ENCODE measurements around the gene FXN. TPM values are rescaled to one million over a fixed set of nuclear protein-coding genes. Genes with fewer than 3 reads are reported as not detected.

Gene FXN
- polyA plus RNA-seq, 3 donors, result 9.1 to 27.3 (median 15.9) TPM

- no peak for DNase-seq
- Mint-ChIP-seq H3K4me1 (peaks cover 15% of the 10 kb centered on the region), H3K27ac (no peak overlapping the region), H3K36me3 (peaks cover 3 to 5% of the 10 kb centered on the region in 2 donors), H3K4me3 (no peak overlapping the region), H3K27me3 (ENCODE audit: low read depth in 3 of 3) (peaks cover 0 to 4% (median 0%) of the 10 kb centered on the region in 3 donors), H3K9me3 (peaks cover 0 to 2% (median 0%) of the 10 kb centered on the region in 7 donors)
- Histone ChIP-seq H3K27ac (ENCODE audit: low read depth in 1 of 2, low read length in 2 of 2) (no peak overlapping the region), H3K36me3 (replicated peaks in 1 of 2; ENCODE audit: control insufficient read depth in 1 of 2, insufficient read depth in 2 of 2, low read length in 2 of 2) (peaks cover 0 to 2% of the 10 kb centered on the region in 2 donors), H2AFZ (ENCODE audit: insufficient read depth, low read depth, low read length, poor library complexity, severe bottlenecking) (no peak overlapping the region), H3K9ac (ENCODE audit: insufficient read depth, low read length, poor library complexity, severe bottlenecking) (no peak overlapping the region), H4K20me1 (ENCODE audit: insufficient read depth, low read length) (no peaks in the 10 kb centered on the region), H3K4me1 (ENCODE audit: control insufficient read depth in 1 of 2, insufficient read depth in 2 of 2, low read length in 2 of 2) (peaks cover 10 to 15% of the 10 kb centered on the region in 2 donors), H3K4me3 (replicated peaks in 1 of 3; ENCODE audit: low read depth in 2 of 3, low read length in 3 of 3) (no peak overlapping the region), H3K27me3 (ENCODE audit: control insufficient read depth in 2 of 2, insufficient read depth in 2 of 2, low read length in 2 of 2) (no peaks in the 10 kb centered on the region), H3K79me2 (ENCODE audit: insufficient read depth, low read length) (no peaks in the 10 kb centered on the region), H3K4me2 (replicated peaks; ENCODE audit: extremely low read depth, low read length, poor library complexity, severe bottlenecking) (no peak overlapping the region), H3K9me3 (replicated peaks in 1 of 2; ENCODE audit: control insufficient read depth in 1 of 2, insufficient read depth in 1 of 2, low read length in 2 of 2) (no peaks in the 10 kb centered on the region)
- intact Hi-C loops (cut with micrococcal nuclease), result loop anchor here in 1 of 2 donors (5.0 kb wide), 1 partner anchor 421 kb away; no protein-coding TSS in a partner anchor
- WGBS (ENCODE audit: insufficient coverage), result 85% methylated on average over 8 of the region's 8 CpGs
- TF ChIP-seq, protein P1, sequence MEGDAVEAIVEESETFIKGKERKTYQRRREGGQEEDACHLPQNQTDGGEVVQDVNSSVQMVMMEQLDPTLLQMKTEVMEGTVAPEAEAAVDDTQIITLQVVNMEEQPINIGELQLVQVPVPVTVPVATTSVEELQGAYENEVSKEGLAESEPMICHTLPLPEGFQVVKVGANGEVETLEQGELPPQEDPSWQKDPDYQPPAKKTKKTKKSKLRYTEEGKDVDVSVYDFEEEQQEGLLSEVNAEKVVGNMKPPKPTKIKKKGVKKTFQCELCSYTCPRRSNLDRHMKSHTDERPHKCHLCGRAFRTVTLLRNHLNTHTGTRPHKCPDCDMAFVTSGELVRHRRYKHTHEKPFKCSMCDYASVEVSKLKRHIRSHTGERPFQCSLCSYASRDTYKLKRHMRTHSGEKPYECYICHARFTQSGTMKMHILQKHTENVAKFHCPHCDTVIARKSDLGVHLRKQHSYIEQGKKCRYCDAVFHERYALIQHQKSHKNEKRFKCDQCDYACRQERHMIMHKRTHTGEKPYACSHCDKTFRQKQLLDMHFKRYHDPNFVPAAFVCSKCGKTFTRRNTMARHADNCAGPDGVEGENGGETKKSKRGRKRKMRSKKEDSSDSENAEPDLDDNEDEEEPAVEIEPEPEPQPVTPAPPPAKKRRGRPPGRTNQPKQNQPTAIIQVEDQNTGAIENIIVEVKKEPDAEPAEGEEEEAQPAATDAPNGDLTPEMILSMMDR (IDR thresholded peaks at IDR 0.05), result no peak
Observed at GRCh38 chr9:69003051-69003450, 32.5 kb upstream of the FXN start.

- Mint-ChIP-seq H3K27ac (no peak overlapping the region), H3K4me3 (no peak overlapping the region), H3K9me3 (peaks cover 0 to 2% (median 0%) of the 10 kb centered on the region in 7 donors), H3K4me1 (no peaks in the 10 kb centered on the region), H3K27me3 (ENCODE audit: low read depth in 3 of 3) (peaks cover 0 to 3% (median 0%) of the 10 kb centered on the region in 3 donors), H3K36me3 (peaks cover 3 to 5% of the 10 kb centered on the region in 2 donors)
- intact Hi-C loops (cut with micrococcal nuclease), result loop anchor here in 1 of 2 donors (5.0 kb wide), 1 partner anchor 423 kb away; no protein-coding TSS in a partner anchor
- no peak overlapping the region for H3K9ac ChIP-seq (ENCODE audit: insufficient read depth, low read length, poor library complexity, severe bottlenecking)
- H3K4me1 ChIP-seq (ENCODE audit: control insufficient read depth in 1 of 2, insufficient read depth in 2 of 2, low read length in 2 of 2), result no peaks in the 10 kb centered on the region
- no peak for DNase-seq
- no peaks in the 10 kb centered on the region for H3K27me3 ChIP-seq (ENCODE audit: control insufficient read depth in 2 of 2, insufficient read depth in 2 of 2, low read length in 2 of 2)
- TF ChIP-seq, protein P1 (IDR thresholded peaks at IDR 0.05), result no peak
- H3K4me2 ChIP-seq (replicated peaks; ENCODE audit: extremely low read depth, low read length, poor library complexity, severe bottlenecking), result no peak overlapping the region
- no peaks in the 10 kb centered on the region for H3K9me3 ChIP-seq (replicated peaks in 1 of 2; ENCODE audit: control insufficient read depth in 1 of 2, insufficient read depth in 1 of 2, low read length in 2 of 2)
- no peak overlapping the region for H2AFZ ChIP-seq (ENCODE audit: insufficient read depth, low read depth, low read length, poor library complexity, severe bottlenecking)
- H3K27ac ChIP-seq (ENCODE audit: low read depth in 1 of 2, low read length in 2 of 2), result no peak overlapping the region
- no CpG with 5 or more reads among the region's 2 CpGs for WGBS (ENCODE audit: insufficient coverage)
- H3K79me2 ChIP-seq (ENCODE audit: insufficient read depth, low read length), result no peaks in the 10 kb centered on the region
- no peak overlapping the region for H3K4me3 ChIP-seq (replicated peaks in 1 of 3; ENCODE audit: low read depth in 2 of 3, low read length in 3 of 3)
- H3K36me3 ChIP-seq (replicated peaks in 1 of 2; ENCODE audit: control insufficient read depth in 1 of 2, insufficient read depth in 2 of 2, low read length in 2 of 2), result peaks cover 0 to 6% of the 10 kb centered on the region in 2 donors
- H4K20me1 ChIP-seq (ENCODE audit: insufficient read depth, low read length), result no peaks in the 10 kb centered on the region
Observed at GRCh38 chr9:69004836-69005235, 30.7 kb upstream of the FXN start.
